GM15510 (cell line): ENCODE results near the gene LONP2.

ENCODE experiments used
- POLR2A ChIP-seq: IDR thresholded peaks from 3 replicates; pipeline ENCODE4 v1.6.1; 2011; ENCODE audit warnings: borderline replicate concordance; ENCODE audit not compliant: insufficient read length; ENCODE audit errors: extremely low read depth

LONP2 gene

GRCh38 chr16:48272837-48273421 is 28.8 kb downstream of the LONP2 start:
- TF ChIP-seq POLR2A: no peak

- no peak for TF ChIP-seq POLR2A
These were observed 30.4 kb downstream of the LONP2 start for GRCh38 chr16:48274476-48274875.

GRCh38 chr16:48276102-48276501 is 32.0 kb downstream of the LONP2 start:
- TF ChIP-seq POLR2A: no peak

GRCh38 chr16:48277158-48277557 is 33.1 kb downstream of the LONP2 start:
- no peak for TF ChIP-seq POLR2A

GRCh38 chr16:48279199-48279598 is 35.1 kb downstream of the LONP2 start:
- no peak for TF ChIP-seq POLR2A

GRCh38 chr16:48280546-48280945 is 36.4 kb downstream of the LONP2 start:
- TF ChIP-seq POLR2A: no peak

GRCh38 chr16:48282636-48283263 is 38.6 kb downstream of the LONP2 start:
- no peak for TF ChIP-seq POLR2A

GRCh38 chr16:48284772-48285409 is 40.8 kb downstream of the LONP2 start:
- no peak for TF ChIP-seq POLR2A

- no peak for TF ChIP-seq POLR2A
These were observed 43.1 kb downstream of the LONP2 start for GRCh38 chr16:48287239-48287638.

- no peak for TF ChIP-seq POLR2A
These were observed 47.2 kb downstream of the LONP2 start for GRCh38 chr16:48291303-48291702.

GRCh38 chr16:48291754-48292153 is 47.7 kb downstream of the LONP2 start:
- TF ChIP-seq POLR2A: no peak

GRCh38 chr16:48292452-48292851 is 48.4 kb downstream of the LONP2 start:
- no peak for TF ChIP-seq POLR2A

GRCh38 chr16:48294724-48295123 is 50.6 kb downstream of the LONP2 start:
- TF ChIP-seq POLR2A: no peak

GRCh38 chr16:48295488-48296281 is 51.6 kb downstream of the LONP2 start:
- TF ChIP-seq POLR2A: no peak

- TF ChIP-seq POLR2A: no peak
These were observed 55.4 kb downstream of the LONP2 start for GRCh38 chr16:48299471-48299870.

- TF ChIP-seq POLR2A: no peak
These were observed 56.3 kb downstream of the LONP2 start for GRCh38 chr16:48300391-48300856.

GRCh38 chr16:48308535-48308934 is 64.4 kb downstream of the LONP2 start:
- no peak for TF ChIP-seq POLR2A
